Left colon (tissue), 2 donors: ENCODE data around the gene TENT4B. TPM values are rescaled to one million over a fixed set of nuclear protein-coding genes. Genes with fewer than 3 reads are reported as not detected.
"Not testable (repeated sequence)": the region's sequence is repeated elsewhere in the genome, so short reads cannot be mapped to it uniquely, and the experiment has no call there.

ENCODE experiments used
- ATAC-seq: fragments of 200-7000 bp; cut with Tn5 transposase; one replicate; pipeline ENCODE4 v1.9.1; 2020; ENCODE audit warnings: mild to moderate bottlenecking, moderate library complexity
- DNase-seq, 2 donors: peaks; one replicate each; pipeline ENCODE4 v3.0.0-alpha.2; 2020
- intact Hi-C, 2 donors: fragments of 100-400 bp; cut with DNase I in 1 of 2; cut with micrococcal nuclease in 1 of 2; formaldehyde crosslinking; loops; one replicate each; pipeline versions ENCODE4 v1.11.2 to v1.14.0; 2022; cut with DNase I, micrococcal nuclease
- total RNA-seq, 2 donors: library from RNA; stranded (reverse); fragmentation: NEBNext Ultra II Directional; extraction: Animal tissue kit (Norgen Biotek cat#: 25700); gene quantifications; one replicate each; pipeline ENCODE4 v1.2.1, GENCODE V29; 2021
- donor health status: DM: no; HTN: no; CAD: no.
- donor health status: DM: yes; HTN: yes; CAD: no.

Gene TENT4B
- total RNA-seq, 2 donors from 2014 or later, result 10.6 to 13.3 TPM

DNA sequence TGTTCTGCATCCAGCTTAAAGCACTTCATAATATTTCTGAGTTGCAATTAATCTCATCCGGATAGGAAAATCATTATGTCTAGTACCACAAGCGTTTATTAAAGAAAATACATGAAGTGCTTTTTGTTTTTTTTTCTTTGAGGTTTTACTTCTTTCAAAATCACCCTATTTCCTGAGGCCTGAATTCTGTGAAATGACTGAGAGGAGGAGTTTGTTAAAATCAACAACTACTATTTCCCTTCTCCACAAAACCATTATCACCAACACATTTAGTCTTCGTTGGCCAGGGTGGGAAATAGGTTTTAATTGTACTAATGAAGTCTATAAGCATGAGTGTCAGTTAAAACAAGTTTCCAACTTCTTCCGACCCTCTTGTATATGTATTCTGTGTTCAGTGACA is 62.6 kb downstream of the TENT4B start:
- intact Hi-C loops, result loop anchor here in 1 of 2 donors (10.0 kb wide), 1 partner anchor 149 kb away; the partner anchor contains the start of gene BRD7

DNA sequence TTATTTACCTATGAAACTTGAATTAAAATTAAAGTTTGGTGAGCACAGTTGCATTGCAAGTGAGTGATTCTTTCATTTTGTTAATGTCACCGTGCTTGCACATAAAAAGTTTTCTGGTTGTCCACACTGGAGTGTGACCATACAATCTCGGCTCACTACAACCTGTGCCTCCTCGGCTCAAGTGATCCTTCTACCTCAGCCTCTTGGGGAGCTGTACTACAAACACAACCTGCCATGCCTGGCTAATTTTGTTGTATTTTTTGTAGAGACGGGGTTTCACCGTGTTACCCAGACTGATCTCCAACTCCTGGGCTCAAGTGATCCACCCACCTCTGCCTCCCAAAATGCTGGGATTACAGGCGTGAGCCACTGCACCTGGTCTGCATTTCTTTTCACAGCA is 63.1 kb downstream of the TENT4B start:
- no peak for DNase-seq
- no peak for ATAC-seq
- intact Hi-C loops, result loop anchor here in 1 of 2 donors (10.0 kb wide), 1 partner anchor 149 kb away; the partner anchor contains the start of gene BRD7

More for the DNA sequence above, 62.6 kb downstream of the TENT4B start:
- ATAC-seq (no peak), DNase-seq (no peak)

DNA sequence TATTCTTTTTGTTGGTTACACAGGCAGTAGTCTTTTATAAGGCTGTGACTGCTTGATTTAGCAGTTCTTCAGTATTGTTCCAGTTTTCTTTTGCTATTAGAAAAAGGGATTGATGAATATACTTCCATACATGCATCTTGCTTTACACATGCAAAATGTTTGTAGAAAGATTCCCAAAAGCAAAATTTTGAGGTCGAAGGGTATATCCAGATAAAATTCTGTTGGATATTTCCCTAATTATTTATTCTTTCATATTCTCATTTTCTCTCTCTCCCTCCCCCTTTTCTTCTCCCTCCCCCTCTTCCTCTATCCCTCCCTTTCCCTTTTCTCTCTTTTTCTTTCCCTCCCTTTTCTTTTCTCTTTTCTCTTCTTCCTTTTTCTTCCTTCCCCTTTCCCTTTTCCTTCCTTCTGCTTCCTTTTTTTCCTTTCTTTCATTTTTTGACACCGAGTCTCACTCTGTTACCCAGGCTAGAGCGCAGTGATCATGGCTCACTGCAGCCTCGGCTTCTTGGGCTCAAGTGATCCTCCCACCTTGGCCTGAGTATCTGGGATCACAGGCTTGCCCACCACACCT is 66.4 kb downstream of the TENT4B start:
- DNase-seq (no peak), ATAC-seq (no peak)
- intact Hi-C loops, result loop anchor here in 1 of 2 donors (10.0 kb wide), 1 partner anchor 145 kb away; the partner anchor contains the start of gene BRD7

DNA sequence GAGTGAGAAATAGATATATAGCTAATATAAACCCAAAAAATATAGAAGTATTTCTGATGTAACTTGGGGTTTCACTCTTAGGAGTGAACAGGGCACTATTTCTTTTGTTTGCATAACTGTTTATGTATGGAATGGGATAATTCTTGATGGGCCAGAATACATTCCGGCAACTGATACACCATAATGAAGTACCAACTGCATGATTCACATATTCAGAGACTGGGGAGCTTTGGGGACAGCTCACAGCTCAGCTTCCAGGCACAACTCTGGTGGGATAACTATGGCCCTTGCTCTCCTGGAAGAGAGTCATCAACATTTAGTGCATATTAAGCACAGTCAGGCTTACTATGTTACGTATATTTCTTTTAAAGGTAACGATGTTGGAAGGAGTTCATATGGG is 71.2 kb downstream of the TENT4B start:
- intact Hi-C loops, result no loop called here
- ATAC-seq, result no peak

DNA sequence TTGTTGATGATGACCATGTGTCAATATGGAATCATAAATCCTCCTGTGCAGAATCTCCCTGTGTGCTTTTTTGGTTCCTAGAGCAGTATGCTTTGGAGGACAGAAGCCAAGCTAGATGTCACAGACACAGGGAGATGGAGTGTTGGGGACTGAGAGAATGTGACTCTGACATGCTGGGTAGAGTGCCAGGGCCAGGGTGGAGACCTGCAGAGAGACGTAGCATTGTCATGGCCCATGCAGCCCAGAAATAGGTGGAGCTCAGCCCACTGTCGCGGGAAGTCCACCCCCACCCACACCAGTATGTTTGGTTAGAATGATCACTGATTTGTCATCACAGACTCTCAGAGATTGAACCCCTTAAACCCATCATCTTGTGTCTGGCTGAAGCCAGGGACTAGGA is 74.0 kb downstream of the TENT4B start:
- no peak for ATAC-seq
- intact Hi-C loops, result no loop called here
- DNase-seq, result no peak

More for the DNA sequence above, 71.2 kb downstream of the TENT4B start:
- DNase-seq, result no peak

DNA sequence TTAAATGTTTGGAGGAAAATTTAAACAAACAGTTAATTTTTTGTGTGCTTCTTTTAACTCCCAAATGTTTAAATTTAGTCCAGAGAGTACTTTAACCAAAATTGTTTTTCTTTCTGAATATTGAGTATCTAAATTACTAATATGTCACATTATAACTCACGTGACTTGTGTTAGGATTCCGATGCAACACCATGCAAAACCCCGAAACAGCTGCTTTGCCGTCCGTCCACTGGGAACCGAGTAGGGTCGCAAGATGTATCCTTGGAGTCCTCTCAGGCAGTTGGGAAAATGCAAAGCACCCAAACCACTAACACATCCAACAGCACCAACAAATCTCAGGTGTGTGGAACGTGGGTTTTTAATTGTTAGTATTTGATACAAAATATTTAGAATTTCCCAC is 74.6 kb downstream of the TENT4B start:
- DNase-seq (no peak), ATAC-seq (no peak)
- intact Hi-C loops, result no loop called here

DNA sequence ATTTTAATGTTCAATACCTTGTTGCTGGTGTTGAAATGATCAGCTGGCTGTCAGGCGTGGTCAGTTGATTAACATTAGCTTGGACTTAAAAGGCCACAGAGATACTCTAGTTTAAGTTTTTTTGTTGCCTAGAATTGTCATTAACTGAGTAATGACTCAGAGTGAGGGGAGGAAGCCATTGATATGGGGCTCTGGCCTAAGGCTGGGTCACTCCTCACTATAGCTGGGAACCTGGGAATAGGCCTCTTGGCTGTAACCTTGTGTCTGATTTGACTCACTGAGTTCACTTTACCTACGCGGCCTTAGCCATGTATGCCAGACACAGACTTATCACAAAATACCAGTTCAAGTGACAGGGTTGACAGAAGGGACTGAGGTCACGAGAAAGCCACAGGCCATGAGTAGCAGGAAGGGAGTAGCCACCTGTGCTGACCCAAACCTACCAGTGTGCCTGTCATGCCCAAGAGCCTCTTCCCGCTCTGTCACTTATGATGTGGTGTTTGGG is 75.3 kb downstream of the TENT4B start:
- ATAC-seq, result no peak

DNA sequence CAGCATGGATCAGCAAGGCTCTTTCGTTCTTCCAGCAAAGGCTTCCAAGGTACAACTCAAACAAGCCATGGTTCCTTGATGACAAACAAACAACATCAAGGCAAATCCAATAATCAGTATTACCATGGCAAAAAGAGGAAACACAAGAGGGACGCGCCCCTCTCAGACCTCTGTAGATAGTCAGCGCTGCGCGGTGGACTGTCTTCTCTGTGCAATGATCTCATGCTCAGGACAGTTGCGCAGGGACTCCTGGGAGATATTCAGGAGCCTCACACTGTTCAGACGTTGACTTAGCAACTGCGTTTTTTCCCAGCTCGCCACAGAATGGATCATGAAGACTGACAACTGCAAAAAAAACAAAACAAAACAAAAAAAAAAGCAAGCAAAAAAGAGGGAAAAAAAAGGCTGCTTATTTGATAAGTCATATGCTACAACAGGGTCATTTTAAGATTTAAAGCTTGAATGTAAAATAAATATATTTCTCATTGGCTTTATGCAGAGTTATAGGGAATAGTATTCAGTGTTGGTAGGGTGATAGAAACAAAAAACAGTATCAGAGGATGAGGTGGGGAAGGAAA is 76.1 kb downstream of the TENT4B start:
- ATAC-seq (no peak), DNase-seq (no peak)
- intact Hi-C loops, result no loop called here

More for the DNA sequence above, 75.3 kb downstream of the TENT4B start:
- DNase-seq, result no peak
- intact Hi-C loops, result no loop called here

DNA sequence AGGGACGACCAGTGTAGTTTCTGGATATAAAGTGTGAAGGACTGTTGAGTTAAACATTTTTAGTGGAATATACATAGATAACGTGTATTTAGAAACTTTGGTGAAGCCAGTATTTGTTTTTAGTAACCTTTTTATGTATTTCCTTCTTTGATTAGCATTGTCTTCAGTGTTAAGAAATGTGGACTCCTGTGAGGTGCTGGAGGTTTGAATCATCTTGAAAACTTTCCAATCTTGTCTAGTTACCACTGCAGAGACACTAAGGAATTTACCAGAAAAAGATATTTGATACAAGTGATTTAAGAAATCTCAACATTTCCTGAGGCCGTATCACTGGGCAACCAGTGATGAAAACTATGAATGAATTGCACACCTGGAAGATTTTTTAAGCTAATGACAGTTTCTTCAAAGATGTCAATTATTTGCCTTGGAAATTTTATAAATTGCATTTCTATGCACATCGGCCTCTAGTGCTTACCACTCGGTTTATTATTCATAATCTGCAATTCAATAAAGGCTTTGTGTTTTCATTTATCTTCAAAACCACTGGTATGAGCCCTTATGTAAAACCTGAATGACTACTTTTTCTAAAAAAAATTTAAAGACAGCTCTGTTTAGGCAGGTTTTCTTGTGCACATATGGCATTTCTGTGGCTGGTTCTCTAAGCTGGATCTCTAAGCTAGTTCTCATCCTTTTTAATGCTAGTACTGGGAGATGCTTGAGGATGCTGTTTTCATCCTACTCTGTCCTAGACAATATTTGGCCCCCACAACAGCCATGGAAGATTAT is 81.9 kb downstream of the TENT4B start:
- DNase-seq, result no peak
- intact Hi-C loops, result no loop called here
- ATAC-seq, result no peak

DNA sequence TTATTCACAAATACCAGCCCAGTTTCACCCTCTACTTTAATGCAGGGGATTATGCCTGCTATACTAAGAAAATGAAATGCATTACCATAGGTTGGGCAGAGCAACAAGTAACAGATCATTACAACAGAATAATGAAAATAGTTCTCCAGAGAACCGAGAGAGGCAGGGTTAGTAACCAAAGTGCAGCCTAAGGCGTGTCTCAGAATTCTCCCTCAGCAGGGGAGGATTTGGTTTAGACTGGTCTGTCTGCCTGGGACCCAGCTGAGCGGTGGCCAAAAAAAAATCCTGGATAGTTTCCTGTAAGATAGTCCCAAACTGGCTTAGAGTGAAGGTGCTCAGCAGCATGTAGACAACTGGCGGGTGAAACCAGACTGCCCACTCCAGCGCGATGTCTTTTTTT is 82.5 kb downstream of the TENT4B start:
- intact Hi-C loops, result no loop called here
- no peak for DNase-seq
- peak; percentile 34 for ATAC-seq

DNA sequence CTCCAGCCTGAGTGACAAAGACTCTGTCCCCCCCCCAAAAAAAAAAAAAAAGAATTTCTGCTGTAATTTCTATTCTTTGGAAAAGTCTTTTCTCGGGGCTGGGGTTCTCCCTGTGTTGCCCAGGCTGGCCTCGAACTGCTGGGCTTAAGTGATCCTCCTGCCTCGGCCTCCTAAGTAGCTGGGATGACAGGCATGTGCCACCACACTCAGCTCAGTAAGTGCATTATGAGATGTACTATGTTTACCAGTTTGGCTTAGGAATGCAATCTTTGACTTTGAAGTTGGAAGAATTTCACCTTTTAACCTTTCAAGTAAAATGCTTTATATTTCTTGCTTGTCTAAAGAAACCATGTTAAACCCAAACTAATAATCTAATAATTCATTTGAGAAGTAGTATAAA is 85.2 kb downstream of the TENT4B start:
- DNase-seq, result no peak
- ATAC-seq, result no peak
- intact Hi-C loops, result no loop called here

DNA sequence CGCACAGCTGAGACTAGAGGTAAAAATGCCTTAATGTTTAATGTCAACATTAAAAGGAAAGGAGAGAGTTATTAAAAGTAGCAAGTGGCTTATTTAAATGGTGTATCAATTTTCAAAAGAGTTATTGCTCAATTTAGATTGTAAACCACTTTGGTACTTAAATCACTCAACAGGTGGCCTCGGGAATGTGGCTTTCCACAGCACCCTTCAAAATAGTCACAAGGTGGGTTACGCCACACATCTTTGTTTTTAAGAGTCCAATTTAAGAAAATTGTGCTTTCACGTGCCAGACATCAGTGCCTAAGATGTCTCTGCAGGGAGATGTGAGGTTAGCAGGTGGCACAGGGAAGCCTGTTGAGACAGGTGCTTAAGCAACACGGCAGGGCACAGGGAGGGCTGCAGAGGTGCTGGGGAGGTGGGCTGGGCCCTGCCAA is 85.8 kb downstream of the TENT4B start:
- ATAC-seq (no peak), DNase-seq (no peak)
- intact Hi-C loops, result no loop called here

DNA sequence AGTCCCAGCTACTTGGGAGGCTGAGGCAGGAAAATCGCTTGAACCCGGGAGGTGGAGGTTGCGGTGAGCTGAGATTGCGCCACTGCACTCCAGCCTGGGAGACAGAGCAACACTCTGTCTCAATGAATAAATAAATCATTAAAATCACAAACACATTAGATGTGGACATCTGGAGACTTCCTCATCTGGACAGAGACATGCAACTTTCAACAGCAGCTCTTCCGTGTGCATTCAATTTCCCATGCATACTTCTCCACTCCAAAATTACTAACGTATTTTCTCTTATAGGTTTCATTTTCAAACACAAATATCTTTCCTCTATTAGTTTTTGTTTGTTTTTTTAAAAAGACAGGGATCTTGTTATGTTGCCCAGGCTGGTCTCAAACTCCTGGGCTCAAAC is 89.9 kb downstream of the TENT4B start:
- ATAC-seq, intact Hi-C loops, DNase-seq: not testable (repeated sequence)

DNA sequence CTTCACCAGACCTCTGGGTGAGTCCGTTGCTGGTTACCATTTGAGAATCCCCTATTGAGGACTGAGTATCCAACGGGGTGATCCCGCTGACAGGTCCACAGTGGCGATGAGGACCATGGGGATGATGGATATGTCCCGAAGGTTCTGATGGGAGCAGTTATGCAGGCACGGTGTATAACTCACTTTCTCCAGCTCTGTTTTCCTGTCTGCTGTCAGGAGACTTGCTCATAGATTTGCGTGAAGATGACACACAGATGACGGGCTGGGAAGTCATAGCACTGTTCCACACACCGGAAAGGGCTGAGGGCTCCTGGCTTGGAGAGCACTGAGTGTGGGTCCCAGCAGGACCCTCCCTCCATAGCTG is 91.0 kb downstream of the TENT4B start:
- DNase-seq (no peak), ATAC-seq (no peak)
- intact Hi-C loops, result no loop called here

DNA sequence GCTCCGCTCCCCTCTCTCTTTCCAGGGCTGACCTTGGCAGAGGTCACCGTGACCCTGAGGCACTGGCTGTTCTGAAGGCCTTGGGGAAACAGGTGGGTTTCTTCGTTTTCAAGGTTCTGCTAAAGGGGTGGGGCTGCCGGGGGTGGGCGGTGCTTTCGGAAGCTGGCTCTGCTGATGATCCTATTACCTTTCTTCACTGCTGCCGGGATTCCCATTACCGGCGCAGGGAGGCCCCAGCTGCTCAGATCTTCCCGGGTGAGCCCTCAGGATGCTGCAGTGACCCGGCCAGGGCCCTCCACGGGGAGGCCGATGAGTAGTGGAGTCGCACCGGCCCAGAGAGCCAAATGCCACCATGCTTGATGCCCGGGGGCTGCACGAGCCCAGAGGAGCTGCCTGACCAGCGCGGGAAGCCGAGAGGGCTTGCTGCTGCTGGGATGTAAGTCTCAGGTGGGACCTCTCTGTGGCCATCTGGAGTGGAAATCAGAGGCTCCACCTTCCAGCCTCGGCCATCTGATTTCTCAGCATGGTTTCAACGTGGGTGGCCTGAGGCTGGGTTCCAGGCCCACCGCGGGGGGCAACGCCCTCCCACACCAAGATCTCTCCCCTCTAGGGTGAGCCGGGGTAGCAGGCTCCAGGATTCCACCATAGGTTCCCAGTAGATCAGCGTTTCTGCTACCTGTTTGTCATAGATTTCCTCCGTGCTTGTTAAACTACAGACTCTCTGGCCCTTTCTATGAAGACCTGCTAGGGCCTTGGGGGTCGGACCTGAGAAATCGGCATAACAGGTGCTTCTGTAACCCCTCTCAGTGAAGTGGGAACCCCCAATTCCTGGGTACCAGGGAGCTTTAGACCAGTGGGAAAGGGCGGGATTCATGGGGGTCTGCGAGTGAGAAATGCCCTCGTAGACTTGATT is 91.7 kb downstream of the TENT4B start:
- peak in 1 of 2 donors; percentile 13 for DNase-seq
- ATAC-seq, result no peak
- intact Hi-C loops, result no loop called here

DNA sequence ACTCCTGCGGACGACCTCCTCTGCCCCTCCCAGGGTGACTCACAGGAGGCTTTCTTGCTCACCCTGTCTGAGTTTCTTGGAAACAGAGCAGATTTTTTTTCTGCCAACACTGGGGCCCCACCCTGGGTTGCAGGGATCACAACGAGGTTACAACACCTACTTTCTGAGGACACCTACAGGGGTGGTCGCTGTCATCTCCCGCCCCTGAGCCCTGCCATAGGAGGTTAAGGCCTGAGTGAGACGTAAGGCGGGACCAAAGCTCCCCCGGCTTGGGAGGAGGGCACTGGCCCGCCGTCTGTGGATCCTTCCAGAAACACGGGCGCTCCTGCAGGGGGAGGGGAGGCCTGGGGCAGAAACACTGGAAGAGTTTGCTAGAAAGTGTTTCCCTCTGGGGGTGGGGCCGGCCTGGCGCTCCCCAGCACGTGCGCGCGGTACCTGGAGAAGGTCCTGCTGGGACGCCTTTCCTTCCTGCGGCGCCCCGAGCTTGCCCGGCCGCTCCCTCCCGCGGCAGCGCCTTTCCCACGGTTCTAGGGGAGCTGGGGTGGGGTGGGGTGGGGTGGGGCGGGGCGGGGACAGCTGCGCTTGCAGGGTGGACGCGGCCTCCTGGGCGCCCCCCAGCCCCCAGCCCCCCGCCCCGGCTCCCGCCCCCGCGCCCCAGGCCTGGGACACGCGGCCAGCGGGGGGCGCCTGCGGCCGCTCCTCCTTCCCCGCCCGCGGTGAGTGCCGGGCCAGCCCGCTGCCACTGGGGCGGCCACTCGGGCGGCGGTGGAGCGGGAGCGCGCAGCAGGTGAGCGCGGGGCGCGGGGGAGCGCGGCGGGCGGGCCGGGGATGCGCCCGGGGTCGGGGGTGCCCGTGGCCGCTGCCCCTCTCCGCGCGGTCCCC is 92.6 kb downstream of the TENT4B start:
- intact Hi-C loops, result no loop called here
- peak; percentile 70 to 75 for DNase-seq
- peak; percentile 79 for ATAC-seq

DNA sequence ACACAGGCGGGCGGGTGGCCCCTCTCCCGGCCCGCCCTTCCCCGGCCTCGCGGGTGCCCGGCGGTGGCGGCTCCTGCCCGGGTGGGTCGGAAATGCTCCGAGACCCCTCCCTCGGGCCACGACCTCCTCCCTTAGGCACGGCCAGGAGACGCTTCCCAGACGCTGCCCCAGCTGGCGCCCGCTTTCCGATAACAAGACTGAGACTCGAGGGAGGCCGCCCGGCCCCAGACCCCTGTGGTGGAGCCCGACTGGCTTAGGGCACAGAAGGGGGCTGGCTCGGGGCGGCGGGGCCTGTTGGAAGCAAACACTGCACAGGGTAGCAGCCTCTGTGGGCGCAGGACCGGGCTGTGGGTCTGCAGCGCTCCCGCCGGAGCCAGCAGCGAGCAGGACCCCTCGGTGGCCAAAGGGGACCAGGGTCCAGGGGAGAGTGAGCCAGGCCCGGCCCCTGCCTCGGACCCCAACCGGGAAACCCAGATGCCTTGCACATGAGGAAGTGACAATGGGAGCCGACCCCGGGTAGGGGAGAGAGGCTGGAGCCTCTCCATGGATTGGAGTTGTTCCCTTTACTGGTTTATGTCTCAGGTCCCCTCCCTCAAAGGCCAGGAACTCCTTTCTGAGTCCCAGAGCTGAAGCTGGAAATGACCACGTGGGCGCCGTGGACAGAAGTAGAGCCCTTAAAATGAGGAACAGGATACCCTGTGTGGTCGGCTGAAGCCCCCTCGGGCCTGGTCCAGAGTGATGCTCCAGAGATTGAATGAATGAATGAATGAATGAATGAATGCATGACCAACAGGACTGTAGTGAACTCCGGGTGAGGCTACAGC is 93.4 kb downstream of the TENT4B start:
- intact Hi-C loops, result no loop called here
- ATAC-seq, result no peak

More for the DNA sequence above, 93.4 kb downstream of the TENT4B start:
- peak in 1 of 2 donors; percentile 51 for DNase-seq
